COLO829 (cell line): ENCODE measurements around the gene OMA1.
A peak's percentile ranks its signal among the peaks of the same experiment; 100 is the strongest.
"Not testable (repeated sequence)": the region's sequence is repeated elsewhere in the genome, so short reads cannot be mapped to it uniquely, and the experiment has no call there.

ENCODE experiments used
- DNase-seq: peaks from one replicate; pipeline ENCODE4 v3.0.0; 2012; ENCODE audit warnings: low spot score

OMA1 gene

DNA sequence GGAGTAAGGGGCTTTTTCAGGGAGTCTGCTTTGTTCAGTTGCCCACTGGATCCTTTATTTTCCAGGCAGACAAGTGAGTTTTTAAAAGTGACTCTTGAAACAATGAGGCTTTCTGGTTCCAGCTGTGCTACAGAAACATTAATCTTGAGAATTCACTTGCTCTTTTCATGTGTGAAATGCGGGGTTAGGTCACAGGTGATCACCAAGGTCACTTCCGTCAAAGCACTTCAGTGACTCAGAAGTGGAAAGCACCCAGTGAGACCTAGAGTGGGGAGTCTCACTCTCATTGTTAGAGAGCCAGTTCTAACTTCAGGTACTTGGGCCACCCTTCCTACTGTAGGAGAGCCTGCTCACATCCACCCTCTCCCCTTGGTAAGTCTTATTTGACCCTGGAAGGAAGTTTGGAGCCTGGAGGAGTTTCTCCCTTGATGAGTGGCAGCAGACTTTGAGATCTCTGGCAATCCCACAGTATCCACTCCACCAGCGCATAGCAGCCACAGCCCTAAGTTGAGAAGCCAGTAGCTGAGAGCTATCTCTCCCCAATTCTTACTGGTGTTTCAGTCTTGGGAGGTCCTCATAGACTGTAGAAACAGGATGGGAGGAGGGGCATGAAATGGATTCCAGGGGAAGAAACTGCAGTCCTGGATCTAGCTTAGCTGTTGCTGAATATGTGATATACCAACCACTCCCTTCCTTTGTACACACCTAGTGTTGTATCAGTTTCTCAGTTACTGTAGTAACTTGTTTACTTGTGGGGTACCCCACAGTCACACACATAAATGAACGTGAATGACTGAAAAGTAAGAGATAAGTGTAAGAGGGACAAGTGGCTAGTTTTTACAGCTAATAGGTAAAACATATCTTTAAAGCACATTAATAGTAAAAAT, 27.4 kb upstream of the OMA1 start:
- no peak for DNase-seq

DNA sequence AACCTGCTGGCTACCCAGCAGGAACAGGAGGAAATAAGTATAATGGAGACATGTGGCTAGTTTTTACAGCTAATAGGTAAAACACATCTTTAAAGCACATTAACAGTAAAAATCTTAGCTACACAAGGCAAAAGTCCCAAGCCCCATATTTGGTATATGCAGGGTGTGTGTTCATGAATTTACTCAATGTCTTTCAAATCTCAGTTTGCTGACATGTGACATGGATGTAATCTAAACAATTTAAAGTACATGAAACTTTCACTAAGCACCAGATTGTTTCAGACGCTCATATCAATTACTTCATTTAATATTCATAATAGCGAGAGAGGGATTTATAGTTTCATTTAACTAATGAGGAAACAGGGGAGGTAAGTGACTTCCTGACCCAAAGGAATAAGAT, 26.6 kb upstream of the OMA1 start:
- DNase-seq: no peak

DNA sequence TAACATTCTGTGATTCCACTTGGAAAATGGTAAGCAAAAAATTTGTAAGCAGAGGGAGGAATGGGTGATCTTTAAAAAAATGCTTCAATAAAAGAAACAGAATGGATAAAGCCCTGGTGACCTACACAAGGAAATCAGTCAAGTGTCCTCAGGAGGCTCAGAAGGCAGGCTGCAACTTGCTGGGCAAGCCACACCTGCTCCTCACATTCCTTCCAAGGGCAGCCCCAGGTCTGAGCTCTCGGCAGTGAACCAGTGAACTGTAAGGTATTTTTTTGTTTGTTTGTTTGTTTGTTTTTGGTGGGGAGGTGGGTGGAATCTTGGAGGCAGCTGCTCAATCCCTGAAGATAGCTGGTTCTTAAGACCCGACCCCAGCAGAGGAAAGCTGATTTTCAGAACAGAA, 26.2 kb upstream of the OMA1 start:
- no peak for DNase-seq

DNA sequence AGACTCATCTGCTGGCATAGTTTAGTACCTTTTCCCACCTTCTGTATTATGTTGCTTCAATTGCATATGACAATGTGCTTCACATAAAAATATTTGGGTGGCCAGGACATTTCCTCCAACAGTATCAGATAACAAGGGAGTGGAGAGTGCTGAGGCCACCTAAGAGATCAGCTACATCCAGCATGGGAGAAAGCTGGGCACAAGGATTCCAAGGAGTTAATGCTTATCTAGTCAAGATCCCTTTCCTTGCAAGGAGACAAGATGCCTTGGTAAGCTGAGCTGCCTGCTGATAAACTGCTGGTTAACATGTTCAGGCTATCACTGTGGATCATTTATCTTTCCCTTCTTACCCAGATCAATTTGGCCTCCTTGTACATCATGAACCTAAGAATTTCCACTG, 25.1 kb upstream of the OMA1 start:
- DNase-seq: no peak

DNA sequence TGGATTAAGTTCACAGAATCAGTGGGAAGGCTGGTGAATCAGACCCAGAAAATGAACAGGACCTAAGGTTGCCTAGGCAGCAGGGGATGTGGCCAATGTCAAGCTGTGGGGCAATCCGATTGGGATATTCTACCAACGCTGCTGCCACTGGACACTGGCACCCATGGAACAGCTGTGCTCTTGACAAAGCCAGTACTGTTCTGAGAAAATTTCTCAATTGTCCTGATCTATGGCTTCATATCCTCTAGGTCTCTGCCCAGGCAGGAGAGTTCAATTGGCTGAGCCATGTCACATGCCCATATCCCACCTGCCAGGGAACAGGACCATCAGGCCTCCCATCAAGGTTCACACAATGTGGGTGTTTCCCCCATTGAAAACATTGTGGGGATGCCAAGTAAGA, 24.3 kb upstream of the OMA1 start:
- DNase-seq: no peak

DNA sequence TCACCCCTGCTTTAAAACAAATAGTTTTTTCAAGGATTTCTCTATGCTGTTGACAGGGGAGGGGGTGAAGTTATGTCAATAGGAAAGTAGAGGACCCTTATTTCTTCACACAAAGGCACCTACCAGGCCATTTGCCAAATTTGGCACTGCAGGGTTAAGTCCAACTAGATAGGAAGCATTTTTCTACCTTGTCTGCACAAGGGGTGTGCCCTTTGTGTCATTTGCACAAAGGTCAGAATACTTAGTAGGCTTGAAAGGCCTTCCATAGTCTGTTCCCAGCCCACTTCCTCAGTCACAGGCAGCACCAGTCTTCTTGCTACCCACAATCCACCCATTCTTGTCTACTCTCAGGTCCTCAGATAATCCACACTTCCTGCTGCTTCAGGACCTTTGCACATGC, 23.6 kb upstream of the OMA1 start:
- DNase-seq: no peak

DNA sequence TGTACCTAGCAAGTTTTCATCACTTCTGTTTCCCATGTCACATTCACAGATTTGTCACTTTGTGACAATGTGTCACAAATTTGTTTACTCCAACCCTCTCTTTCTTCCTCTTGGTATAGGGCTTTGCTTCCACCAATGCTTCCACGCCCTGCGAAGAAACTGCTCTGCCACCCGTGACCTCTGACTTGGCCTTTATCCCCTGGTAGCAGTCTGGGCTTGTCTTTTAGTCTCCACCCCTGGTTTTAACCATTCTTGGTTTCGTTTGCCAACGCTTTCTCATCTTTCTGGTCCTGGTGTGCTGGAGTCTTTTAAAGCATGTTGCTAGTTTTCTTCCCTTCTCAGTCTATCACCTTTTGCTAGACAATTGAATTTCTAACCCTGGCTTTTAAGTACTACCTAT, 22.4 kb upstream of the OMA1 start:
- no peak for DNase-seq

DNA sequence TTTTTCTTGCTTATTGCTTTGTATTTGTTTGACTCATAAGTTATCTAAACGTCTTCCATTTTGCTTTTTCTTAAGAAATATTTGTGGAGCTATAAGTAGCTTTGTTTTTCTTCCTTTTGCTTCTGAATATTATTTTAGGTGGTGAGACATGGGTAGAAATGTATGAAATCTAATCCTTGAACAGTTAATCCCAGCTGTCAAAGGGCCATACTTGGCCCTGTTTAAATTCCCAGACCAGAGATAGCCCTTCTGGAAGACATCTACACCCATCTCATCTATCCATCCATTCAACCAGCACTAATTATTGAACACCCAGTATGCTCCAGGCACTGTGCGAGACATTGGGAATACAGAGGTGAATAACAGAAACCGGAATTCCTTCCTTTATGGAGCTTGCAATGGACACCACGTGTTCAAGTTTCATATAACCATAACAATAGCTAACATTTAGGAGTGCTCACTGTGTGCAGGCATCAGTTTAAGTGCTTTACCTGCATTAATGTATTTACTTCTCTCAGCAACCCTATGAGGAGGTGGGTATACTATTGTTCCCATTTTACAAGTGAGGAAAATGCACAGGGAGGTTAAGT, 21.8 kb upstream of the OMA1 start:
- DNase-seq: no peak

DNA sequence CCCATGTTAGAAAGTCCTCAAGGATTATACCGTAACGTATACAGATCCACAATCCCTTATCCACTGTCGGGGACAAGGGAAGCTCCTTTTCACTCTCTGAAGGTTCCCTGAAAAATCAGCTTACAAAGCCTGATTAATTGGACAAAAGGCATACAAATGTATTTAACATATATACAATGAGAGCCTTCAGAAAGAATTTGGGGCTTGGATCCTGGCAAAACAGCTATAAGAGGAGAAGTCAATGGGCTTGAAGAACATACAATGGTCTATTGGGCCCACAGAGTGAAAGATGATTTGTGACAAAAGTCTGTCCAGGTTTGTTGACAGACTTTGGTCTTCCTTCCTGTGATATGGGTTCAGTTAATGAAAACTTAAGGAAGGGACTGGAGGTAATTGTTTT, 19.8 kb upstream of the OMA1 start:
- no peak for DNase-seq

DNA sequence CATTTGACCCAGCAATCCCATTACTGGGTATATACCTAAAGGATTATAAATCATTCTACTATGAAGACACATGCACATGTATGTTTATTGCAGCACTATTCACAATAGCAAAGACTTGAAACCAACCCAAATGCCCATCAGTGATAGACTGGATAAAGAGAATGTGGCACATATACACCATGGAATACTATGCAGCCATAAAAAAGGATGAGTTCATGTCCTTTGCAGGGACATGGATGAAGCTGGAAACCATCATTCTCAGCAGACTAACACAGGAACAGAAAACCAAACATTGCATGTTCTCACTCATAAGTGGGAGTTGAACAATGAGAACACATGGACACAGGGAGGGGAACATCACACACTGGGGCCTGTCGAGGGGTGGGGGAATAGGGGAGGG, 17.2 kb upstream of the OMA1 start:
- not testable (repeated sequence) for DNase-seq

DNA sequence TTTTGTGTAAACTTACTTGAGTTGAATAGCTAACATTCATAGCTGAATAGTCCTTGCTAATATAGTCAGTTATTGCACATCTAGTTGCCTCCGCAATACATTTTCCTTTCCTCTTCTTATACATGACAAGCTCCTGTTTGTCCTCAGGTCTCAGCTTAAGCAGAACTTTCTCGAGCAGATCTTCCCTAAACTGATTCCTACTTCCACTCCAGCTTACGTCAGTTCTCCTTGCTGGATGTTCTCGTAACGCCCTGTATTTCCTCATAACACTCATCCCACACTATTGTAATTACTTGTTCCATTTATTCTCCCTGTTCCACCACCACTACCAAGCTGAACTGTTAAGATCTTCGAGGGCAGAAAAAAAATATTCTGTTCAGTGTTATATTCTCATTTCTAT, 15.1 kb upstream of the OMA1 start:
- no peak for DNase-seq

DNA sequence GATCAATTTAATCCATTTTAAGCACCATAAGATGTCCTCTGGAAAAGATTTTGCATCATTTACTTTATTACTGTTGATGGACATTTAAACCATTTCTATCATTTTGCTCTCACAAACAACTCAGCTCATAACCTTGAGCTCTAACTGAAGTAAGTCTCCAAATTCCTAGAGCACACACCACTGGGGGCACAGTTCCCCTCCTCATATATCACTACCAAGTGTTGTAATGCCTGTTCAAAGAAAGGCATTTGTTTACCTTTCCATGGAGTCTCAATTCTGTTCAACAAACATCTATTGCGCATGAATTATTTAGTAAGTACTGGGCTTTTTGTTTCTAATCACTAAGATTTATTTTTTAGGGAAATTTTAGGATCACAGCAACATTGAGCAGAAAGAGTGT, 8.9 kb upstream of the OMA1 start:
- DNase-seq: no peak

DNA sequence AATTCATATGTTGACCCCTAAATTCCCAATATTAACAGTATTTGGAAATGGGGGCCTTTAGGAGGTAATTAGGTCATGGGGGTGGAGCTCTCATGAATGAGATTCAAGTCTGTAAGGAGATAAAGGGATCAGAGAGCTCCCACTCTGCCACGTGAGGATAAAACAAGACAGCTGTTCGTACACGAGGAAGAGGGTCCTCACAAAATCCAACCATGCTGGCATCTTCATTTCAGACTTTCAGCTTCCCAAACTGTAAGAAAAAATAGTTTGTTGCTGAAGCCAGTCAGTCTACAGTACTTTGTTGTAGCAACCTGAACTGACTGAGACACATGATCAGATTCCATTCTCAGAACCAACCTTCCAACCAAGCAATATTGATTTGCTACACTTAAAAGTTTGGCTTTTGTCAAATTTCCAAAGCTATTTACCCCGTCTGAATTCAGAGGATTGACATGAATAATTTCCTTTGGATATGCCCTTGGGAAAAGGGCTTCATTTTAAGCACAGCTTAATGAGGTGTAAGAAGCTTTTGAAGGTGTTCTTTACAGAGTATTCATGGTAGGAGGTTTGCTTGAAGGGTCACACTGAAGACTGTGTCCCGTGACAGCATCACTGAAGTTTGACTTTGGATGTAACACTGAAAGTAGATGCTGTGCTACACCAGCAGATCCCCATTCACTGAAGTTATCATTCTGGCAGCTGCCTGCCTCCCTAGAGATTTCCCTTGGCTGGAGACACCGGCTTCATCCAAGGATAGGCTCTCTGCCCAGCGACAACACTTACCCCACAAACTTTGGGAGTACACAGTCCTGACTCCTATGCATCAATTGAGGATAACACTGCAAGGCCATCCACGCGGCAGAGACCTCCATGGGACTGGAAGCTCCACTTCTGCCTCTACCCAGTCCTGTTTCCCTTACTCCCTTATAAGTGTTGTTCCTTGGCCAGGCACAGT, 4.9 kb upstream of the OMA1 start:
- no peak for DNase-seq

DNA sequence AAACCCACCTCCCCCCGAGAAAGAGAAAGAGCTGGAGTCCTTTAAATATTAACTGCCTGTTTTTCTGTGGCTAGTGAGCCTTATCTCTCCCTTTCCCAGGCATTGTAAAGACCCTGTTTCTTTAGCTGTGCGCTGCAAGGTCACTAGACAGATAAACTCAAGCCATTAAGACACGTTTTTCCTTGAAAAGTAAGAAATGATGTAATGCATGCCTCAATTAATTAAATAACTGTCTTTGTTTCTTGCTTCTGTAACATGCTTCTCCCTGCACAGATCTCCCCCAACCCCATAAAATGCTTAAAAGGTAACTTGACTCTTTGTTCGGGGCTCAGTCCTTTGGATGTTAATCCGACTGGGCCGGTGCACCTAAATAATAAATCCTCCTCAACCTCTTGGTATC, 2.8 kb upstream of the OMA1 start:
- not testable (repeated sequence) for DNase-seq

DNA sequence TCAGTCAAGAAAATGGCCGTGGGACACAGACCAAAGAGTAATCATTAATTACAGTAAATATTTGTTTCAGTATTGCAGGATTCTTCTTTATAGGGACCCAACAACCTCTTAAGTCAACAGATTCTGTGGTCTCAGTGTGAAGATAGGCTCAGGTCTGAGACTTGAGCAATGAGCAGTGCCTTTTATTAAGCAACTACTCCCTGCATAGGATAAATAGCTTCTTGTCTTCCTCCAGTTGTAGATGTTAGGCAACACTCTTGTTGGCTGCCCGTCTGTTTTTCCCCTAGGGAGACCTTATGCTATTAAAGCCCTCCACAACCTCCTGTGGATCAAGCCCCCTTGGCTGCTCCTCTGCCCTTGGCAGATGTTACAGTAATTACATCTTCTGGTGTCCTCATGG, 1.8 kb upstream of the OMA1 start:
- no peak for DNase-seq

DNA sequence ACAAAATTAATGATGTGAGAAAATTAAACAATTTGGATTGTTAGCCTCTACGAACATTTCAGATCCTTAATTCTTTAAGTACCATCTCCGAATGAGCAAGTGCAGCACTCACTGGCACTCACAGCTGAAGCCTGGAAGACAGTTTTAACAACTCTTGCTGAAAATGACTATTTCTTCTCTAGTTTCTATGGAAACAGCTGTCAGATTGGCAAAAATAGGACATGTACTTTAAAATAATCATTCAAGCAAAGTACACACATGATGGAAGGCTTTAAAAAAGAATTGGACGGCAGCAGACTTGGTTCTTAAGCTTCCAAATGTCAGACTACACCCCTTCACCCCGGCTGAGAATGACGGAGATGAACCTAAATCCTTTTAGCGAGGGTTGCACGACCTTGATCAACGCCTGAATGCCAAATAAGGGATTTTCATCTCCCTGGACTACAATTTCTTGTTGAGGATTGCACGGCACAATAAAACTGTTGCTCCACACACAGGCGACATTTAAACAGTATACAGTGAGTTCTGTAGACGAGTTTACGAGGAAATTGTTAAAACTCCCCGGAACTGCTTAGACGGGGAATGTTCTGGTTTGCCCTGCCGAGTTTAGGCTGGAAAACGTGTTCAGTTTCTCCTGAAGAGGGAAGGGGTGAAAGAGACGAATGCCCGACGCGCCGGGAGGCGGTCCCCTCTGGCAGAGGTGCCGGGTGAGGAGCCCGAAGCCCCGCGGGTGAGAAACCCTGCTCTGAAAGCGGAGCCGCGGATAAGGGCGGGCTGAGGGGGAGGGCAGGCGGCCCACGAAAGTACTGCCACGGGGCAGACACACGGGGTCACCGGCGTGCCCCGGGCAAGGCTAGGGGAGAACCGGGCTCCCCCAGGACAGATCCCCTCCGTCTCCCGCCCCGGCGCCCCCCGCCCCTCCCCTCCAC, 671 bp downstream of the OMA1 start:
- DNase-seq: peak; percentile 26

DNA sequence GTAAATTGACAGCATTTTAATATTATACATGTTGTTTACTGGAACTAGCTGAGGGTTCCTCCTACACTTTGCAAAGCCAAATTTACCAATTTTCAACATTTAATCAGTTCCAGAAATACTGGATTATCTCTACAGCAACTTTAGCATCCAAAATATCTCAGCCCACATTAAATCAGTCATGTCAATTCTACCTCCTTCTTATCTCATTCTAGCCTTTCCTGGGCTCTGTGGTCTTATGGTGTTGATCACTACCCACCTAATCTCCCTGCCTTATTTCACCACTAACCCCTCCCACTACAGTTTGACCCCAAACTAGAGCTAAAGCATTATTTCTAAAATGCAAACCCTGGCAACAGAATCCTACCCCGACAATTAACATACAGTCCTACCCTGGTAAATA, 3.3 kb downstream of the OMA1 start:
- DNase-seq: no peak

DNA sequence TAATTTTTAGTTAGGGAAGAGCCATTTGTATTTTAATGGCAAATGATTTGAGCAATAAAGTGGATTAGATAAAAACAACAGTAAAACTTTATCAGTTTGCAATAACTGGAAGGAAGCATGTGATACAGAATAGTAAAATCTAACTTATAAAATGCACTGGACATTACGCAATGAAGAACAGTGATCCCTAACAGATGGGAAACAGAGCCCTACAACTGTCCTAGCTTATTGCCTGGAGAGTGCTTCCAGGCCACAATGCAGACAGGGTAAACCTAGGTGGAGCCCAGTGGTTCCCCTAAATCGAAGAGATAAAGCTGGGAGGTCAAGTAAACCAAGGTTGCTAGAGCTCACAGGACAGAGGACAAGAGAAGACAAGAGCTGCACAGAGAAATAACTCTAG, 7.0 kb downstream of the OMA1 start:
- DNase-seq: no peak

DNA sequence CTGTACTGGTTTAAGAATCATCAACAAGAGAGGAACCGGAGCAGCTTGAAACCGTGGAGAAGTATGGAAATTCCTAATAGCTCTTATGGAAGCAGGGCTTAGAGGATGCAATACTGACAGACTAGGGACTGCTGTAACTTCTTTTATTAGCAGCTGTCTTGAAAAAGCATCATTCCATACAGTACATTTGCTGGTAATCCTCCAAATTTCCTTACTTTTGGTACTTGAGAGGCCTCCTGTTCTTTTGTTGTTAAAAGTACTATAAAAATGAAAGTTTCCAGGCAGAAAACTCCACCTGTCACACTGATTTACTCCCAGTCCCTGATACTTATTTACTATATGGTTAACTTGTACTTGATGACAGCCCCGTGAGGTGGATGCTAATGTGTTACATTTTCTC, 7.7 kb downstream of the OMA1 start:
- no peak for DNase-seq

DNA sequence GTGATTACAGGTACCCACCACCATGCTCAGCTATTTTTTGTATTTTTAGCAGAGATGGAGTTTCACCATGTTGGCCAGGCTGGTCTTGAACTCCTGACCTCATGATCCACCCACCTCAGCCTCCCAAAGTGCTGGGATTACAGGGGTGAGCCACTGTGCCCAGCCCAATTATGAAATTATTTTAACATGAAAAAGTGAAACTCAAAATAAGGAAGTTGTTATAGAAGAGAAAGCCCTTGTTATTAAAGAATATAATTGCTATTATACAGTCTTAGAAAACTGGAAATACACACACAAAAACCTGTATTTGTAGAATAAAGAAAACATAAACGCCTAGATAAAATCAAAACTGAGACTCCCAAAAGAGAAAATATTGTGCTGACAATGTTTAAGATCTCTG, 14.7 kb downstream of the OMA1 start:
- DNase-seq: not testable (repeated sequence)

DNA sequence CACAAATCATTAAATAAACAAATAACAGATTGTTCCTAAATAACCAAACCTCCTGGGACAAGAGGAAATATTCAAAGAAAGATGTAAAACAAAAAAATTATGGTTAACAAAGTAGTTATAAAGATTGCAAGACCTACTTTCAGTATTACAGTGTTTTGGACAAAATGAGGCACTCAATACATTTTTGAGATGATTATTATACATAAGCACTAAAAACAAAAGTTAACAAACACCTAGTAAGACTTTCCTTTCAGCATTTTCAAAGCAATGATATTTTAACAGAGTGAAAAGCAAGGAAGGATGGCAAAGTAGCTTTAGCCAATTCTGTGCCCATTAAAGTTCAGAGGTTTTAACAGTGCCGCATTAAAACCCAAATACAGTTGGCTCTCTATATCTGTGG, 17.2 kb downstream of the OMA1 start:
- DNase-seq: no peak

DNA sequence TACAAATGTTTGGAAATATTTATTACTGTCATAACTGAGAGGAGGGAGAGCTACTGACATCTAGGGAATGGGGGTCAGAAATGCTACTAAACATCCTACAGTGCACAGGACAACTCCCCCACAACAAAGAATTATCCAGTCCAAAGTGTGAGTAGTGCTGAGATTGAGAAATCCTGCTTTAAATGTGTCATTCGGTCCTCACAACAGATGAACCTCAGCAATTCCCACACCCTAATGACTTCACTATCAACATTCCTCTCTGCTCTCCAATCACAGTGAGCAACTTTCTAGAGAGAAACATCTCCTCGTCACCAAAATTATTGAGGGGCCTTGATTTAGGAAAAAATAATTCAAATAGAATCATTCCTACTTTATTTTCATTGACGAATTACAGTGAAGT, 18.0 kb downstream of the OMA1 start:
- no peak for DNase-seq
